GM19238 (cell line): ENCODE measurements around the gene ATP2B3.

Source experiments
- DNase-seq: peaks from one replicate; pipeline ENCODE4 v3.0.0; 2011; ENCODE audit warnings: low spot score; ENCODE audit not compliant: insufficient read length

Gene ATP2B3

GRCh38 chrX:153488231-153488914, 29.1 kb upstream of the ATP2B3 start:
- DNase-seq: no peak

GRCh38 chrX:153490217-153490930, 27.1 kb upstream of the ATP2B3 start:
- DNase-seq: no peak

- no peak for DNase-seq
These were observed 26.0 kb upstream of the ATP2B3 start for GRCh38 chrX:153491351-153491914.

- DNase-seq: no peak
These were observed 25.5 kb upstream of the ATP2B3 start for GRCh38 chrX:153491918-153492317.

- no peak for DNase-seq
These were observed 24.9 kb upstream of the ATP2B3 start for GRCh38 chrX:153492543-153492942.

GRCh38 chrX:153493085-153493484, 24.4 kb upstream of the ATP2B3 start:
- no peak for DNase-seq

GRCh38 chrX:153494061-153494460, 23.4 kb upstream of the ATP2B3 start:
- DNase-seq: no peak

- DNase-seq: no peak
These were observed 22.7 kb upstream of the ATP2B3 start, which contains the start of gene BGN for GRCh38 chrX:153494541-153495361. BGN (plus strand) TSS chrX:153494980; CDS start chrX:153504632, 9,652 bp downstream.

- DNase-seq: no peak
These were observed 22.1 kb upstream of the ATP2B3 start for GRCh38 chrX:153495362-153495751.

- DNase-seq: no peak
These were observed 21.4 kb upstream of the ATP2B3 start for GRCh38 chrX:153495903-153496589.

- DNase-seq: no peak
These were observed 20.9 kb upstream of the ATP2B3 start for GRCh38 chrX:153496590-153496959.

- DNase-seq: no peak
These were observed 19.0 kb upstream of the ATP2B3 start for GRCh38 chrX:153498453-153498852.

GRCh38 chrX:153499341-153499740, 18.1 kb upstream of the ATP2B3 start:
- no peak for DNase-seq

GRCh38 chrX:153499876-153500275, 17.6 kb upstream of the ATP2B3 start:
- DNase-seq: no peak

GRCh38 chrX:153500676-153501280, 16.7 kb upstream of the ATP2B3 start:
- DNase-seq: no peak

- DNase-seq: no peak
These were observed 15.9 kb upstream of the ATP2B3 start for GRCh38 chrX:153501530-153501929.

- DNase-seq: no peak
These were observed 15.3 kb upstream of the ATP2B3 start for GRCh38 chrX:153502131-153502530.

GRCh38 chrX:153502796-153503195, 14.6 kb upstream of the ATP2B3 start:
- no peak for DNase-seq

- DNase-seq: no peak
These were observed 12.9 kb upstream of the ATP2B3 start for GRCh38 chrX:153504445-153505016.

GRCh38 chrX:153505361-153505760, 12.1 kb upstream of the ATP2B3 start:
- DNase-seq: no peak
